ENCODE data around the gene MLYCD. TPM values are rescaled to one million over a fixed set of nuclear protein-coding genes. Genes with fewer than 3 reads are reported as not detected.
"Not testable (repeated sequence)": the region's sequence is repeated elsewhere in the genome, so short reads cannot be mapped to it uniquely, and the experiment has no call there.

The MLYCD gene
- total RNA-seq, 1 donor from 2014 or later, result 7.1 TPM

DNA sequence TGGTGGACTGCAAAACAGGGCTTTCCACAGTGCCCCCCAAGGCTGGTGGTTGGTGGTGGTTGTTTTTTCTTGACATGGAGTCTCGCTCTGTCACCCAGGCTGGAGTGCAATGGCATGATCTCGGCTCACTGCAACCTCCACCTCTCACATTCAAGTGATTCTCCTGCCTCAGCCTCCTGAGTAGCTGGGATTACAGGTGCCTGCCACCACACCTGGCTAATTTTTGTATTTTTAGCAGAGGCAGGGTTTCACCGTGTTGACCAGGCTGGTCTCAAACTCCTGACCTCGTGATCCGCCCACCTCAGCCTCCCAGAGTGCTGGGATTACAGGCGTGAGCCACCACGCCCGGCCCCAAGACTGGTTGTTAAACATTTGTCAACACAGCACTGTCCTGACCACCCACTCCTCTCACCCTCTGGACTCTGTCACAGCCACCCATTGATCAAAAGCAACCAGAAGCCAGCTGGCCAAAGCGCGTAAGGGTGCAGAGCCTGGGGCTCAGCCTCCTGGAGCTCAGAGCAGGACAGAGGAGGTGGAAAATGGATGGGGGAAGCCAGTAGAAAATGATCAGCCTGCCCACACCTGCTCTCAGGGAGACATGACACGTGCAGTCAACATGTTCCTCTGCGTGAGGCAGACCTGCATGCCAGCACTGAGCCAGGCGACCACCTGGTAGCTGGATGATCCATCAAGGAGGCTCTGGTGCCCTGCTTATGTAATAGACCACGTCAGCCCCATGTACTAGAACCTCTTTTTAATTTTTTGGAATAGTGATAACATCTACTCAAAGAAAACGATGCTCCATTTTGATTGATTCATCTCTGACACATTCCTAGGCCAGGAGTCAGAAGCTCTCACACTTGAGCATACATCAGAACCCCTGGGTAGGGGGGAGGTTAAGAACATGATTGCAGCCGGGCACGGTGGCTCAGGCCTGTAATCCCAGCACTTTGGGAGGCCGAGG lies 39.3 kb downstream of the MLYCD start:
- no peak for DNase-seq (ENCODE audit: extremely low spot score, unreplicated experiment)
- H3K36me3 Mint-ChIP-seq, result no peaks in the 10 kb centered on the region
- H3K27me3 Mint-ChIP-seq, result no peaks in the 10 kb centered on the region
- H3K4me3 Mint-ChIP-seq, result no peak overlapping the region
- no peak overlapping the region for H3K27ac Mint-ChIP-seq
- TF ChIP-seq CTCF (conservative IDR thresholded peaks at IDR 0.05), result no peak
- H3K9me3 Mint-ChIP-seq, result no peaks in the 10 kb centered on the region
- H3K4me1 Mint-ChIP-seq (ENCODE audit: unreplicated experiment), result peaks cover 5% of the 10 kb centered on the region

- Mint-ChIP-seq H3K36me3 (no peaks in the 10 kb centered on the region), H3K27me3 (no peaks in the 10 kb centered on the region), H3K4me3 (no peak overlapping the region), H3K9me3 (no peaks in the 10 kb centered on the region), H3K4me1 (ENCODE audit: unreplicated experiment) (peaks cover 5% of the 10 kb centered on the region), H3K27ac (peak overlapping the region; percentile 7)
- TF ChIP-seq CTCF (conservative IDR thresholded peaks at IDR 0.05), result no peak
- DNase-seq (ENCODE audit: extremely low spot score, unreplicated experiment), result no peak
Observed at GRCh38 chr16:83939266-83939855, 40.4 kb downstream of the MLYCD start.

DNA sequence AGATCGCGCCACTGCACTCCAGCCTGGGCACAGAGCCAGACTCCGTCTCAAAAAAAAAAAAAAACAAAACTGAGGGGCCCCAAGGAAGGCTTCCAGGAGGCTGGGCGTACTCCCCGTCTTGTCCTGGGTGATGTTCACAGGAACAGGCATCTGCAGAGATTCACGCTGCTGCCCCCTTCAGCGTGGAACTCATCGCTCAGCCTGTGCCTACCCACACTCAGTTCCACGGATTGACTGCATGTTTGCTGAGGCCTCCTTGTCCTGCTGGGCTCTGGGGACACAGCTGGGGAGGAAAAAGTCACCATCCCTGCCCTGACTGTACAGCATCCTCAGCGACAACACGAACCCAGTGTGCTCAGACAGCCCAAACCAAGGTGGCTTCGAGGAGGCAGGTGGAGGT lies 41.2 kb downstream of the MLYCD start:
- Mint-ChIP-seq H3K9me3 (no peaks in the 10 kb centered on the region), H3K36me3 (no peaks in the 10 kb centered on the region), H3K4me3 (no peak overlapping the region), H3K27ac (peak overlapping the region; percentile 12), H3K27me3 (no peaks in the 10 kb centered on the region), H3K4me1 (ENCODE audit: unreplicated experiment) (peaks cover 5% of the 10 kb centered on the region)
- TF ChIP-seq CTCF (conservative IDR thresholded peaks at IDR 0.05), result no peak
- DNase-seq (ENCODE audit: extremely low spot score, unreplicated experiment), result no peak

DNA sequence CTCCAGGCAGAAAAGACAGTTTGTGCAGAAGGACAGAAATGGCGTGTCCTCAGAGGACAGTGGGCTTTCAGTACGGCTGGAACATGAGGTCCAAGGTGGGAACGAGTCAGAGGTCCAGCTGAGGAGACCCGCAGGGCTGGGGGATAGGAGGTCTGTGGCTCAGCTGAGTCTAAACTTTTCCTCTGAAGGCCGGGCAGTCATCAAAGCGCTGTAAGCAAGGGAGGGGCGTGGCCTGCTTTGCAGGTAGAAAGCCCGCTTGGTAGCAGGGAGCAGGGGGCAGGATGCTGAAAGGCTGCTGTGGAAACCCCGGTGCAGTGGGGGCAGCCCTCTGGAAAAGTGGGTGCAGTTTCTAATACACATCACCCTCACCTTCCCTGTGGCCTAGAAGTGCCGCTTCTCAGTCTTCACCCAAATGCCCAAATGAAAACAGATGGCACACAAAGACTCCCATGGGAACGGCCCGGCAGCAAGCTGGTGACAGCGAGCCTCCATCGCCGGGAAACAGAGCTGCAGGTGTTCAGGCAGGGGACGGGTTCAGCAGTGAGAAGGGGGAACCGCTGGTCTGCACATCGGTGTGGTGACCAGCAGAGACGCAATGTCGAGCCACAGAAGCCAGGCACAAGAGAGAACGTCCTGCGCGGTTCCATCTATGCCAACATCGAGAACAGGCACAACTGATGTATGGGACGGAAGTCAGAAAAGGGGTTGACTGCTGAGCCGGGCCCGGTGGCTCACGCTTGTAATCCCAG lies 41.9 kb downstream of the MLYCD start:
- DNase-seq (ENCODE audit: extremely low spot score, unreplicated experiment), result no peak
- no peaks in the 10 kb centered on the region for H3K36me3 Mint-ChIP-seq
- H3K9me3 Mint-ChIP-seq, result no peaks in the 10 kb centered on the region
- no peaks in the 10 kb centered on the region for H3K27me3 Mint-ChIP-seq
- peaks cover 5% of the 10 kb centered on the region for H3K4me1 Mint-ChIP-seq (ENCODE audit: unreplicated experiment)
- peak overlapping the region; percentile 14 for H3K27ac Mint-ChIP-seq
- TF ChIP-seq CTCF (conservative IDR thresholded peaks at IDR 0.05), result no peak
- H3K4me3 Mint-ChIP-seq, result no peak overlapping the region

GRCh38 chr16:83941546-83941945 lies 42.6 kb downstream of the MLYCD start:
- DNase-seq (ENCODE audit: extremely low spot score, unreplicated experiment); H3K27ac Mint-ChIP-seq; H3K9me3 Mint-ChIP-seq; H3K27me3 Mint-ChIP-seq; H3K4me1 Mint-ChIP-seq (ENCODE audit: unreplicated experiment); H3K36me3 Mint-ChIP-seq; H3K4me3 Mint-ChIP-seq: not testable (repeated sequence)
